ENCODE measurements around the gene NLRP12.

NLRP12 gene

DNA sequence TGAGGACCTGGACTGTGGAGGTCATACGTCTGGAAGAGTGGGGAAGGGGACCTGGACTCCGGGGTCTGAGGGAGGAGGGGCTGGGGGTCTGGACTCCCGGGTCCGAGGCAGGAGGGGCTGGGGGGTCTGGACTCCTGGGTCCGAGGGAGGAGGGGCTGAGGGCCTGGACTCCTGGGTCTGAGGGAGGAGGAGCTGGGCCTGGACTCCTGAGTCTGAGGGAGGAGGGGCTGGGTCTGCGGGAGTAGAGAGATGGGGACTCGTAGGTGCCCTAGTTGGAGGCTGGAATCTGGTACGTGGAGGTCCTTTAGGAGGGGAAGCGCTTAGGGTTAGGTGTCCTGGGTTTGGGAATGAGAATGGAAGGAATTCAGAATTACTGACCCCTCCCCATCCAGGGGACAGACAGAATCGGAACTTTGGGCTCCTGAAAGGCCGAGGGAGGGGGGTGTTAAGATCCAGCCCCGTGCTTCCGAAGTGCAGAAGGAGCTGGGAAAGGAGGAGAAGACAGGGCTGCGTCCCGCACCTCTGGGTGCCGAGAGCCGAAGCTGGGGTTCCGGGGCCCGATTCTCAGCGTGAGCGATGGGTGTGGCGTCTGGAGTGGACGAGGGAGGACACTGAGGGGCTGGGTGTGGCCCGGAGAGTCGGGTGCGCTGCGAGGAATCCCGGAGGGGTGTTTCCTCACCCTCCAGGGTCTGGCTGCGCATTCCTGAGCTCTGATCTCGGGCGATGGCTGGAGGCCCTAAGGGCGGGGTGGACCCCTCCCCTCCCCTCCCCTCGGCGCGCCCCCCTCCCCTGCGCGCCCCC is 44.2 kb upstream of the NLRP12 start:
- Histone ChIP-seq H3K4me3 (ENCODE audit: low read depth, low read length) (peak overlapping the region; percentile 66), H3K27me3 (ENCODE audit: insufficient read depth, low read depth, severe bottlenecking) (no peaks in the 10 kb centered on the region), H3K9me3 (ENCODE audit: severe bottlenecking) (no peaks in the 10 kb centered on the region), H3K36me3 (no peaks in the 10 kb centered on the region), H3K27ac (no peak overlapping the region)
- TF ChIP-seq, protein P1, sequence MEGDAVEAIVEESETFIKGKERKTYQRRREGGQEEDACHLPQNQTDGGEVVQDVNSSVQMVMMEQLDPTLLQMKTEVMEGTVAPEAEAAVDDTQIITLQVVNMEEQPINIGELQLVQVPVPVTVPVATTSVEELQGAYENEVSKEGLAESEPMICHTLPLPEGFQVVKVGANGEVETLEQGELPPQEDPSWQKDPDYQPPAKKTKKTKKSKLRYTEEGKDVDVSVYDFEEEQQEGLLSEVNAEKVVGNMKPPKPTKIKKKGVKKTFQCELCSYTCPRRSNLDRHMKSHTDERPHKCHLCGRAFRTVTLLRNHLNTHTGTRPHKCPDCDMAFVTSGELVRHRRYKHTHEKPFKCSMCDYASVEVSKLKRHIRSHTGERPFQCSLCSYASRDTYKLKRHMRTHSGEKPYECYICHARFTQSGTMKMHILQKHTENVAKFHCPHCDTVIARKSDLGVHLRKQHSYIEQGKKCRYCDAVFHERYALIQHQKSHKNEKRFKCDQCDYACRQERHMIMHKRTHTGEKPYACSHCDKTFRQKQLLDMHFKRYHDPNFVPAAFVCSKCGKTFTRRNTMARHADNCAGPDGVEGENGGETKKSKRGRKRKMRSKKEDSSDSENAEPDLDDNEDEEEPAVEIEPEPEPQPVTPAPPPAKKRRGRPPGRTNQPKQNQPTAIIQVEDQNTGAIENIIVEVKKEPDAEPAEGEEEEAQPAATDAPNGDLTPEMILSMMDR (IDR thresholded peaks at IDR 0.05; ENCODE audit: low read depth, low read length): no peak
- peak; percentile 25 for DNase-seq

GRCh38 chr19:53867225-53868090 is 43.3 kb upstream of the NLRP12 start, which contains the start of gene MYADM:
Gene MYADM, plus strand, starts transcription at chr19:53867883. Its CDS starts 5,647 bp downstream, at chr19:53873530.
- TF ChIP-seq, protein P1 (IDR thresholded peaks at IDR 0.05; ENCODE audit: low read depth, low read length): no peak
- Histone ChIP-seq H3K36me3 (no peaks in the 10 kb centered on the region), H3K27ac (no peak within 1 kb of the TSS), H3K4me3 (ENCODE audit: low read depth, low read length) (peak within 1 kb of the TSS; percentile 66), H3K9me3 (ENCODE audit: severe bottlenecking) (no peaks in the 10 kb centered on the region), H3K27me3 (ENCODE audit: insufficient read depth, low read depth, severe bottlenecking) (no peaks in the 10 kb centered on the region)
- peak; percentile 95 for DNase-seq

DNA sequence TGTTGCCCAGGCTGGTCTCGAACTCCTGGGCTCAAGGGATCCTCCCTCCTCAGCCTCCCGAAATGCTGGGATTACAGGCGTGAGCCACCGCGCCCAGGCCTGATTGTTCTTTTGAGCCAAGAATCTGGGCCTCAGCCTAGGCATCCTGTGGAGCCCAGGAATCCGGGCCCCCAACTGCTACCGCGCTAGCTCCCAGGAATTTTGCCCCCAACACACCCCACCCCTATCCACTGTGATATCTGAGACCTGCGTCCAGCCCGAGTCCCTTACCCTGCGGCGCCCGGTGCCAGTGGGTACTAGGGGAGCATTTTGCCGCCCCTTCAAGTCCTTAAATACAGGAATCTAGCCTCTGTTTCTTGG is 42.7 kb upstream of the NLRP12 start:
- Histone ChIP-seq H3K9me3 (ENCODE audit: severe bottlenecking) (no peaks in the 10 kb centered on the region), H3K27me3 (ENCODE audit: insufficient read depth, low read depth, severe bottlenecking) (no peaks in the 10 kb centered on the region), H3K4me3 (ENCODE audit: low read depth, low read length) (no peak overlapping the region), H3K27ac (no peak overlapping the region), H3K36me3 (no peaks in the 10 kb centered on the region)
- TF ChIP-seq, protein P1 (IDR thresholded peaks at IDR 0.05; ENCODE audit: low read depth, low read length): no peak
- DNase-seq: no peak

GRCh38 chr19:53865918-53866864 is 42.1 kb upstream of the NLRP12 start:
- peak; percentile 22 for DNase-seq
- H3K27ac ChIP-seq: no peak overlapping the region
- H3K36me3 ChIP-seq: no peaks in the 10 kb centered on the region
- TF ChIP-seq, protein P1 (IDR thresholded peaks at IDR 0.05; ENCODE audit: low read depth, low read length): no peak
- peak overlapping the region; percentile 32 for H3K4me3 ChIP-seq (ENCODE audit: low read depth, low read length)
- no peaks in the 10 kb centered on the region for H3K27me3 ChIP-seq (ENCODE audit: insufficient read depth, low read depth, severe bottlenecking)
- H3K9me3 ChIP-seq (ENCODE audit: severe bottlenecking): no peaks in the 10 kb centered on the region

DNA sequence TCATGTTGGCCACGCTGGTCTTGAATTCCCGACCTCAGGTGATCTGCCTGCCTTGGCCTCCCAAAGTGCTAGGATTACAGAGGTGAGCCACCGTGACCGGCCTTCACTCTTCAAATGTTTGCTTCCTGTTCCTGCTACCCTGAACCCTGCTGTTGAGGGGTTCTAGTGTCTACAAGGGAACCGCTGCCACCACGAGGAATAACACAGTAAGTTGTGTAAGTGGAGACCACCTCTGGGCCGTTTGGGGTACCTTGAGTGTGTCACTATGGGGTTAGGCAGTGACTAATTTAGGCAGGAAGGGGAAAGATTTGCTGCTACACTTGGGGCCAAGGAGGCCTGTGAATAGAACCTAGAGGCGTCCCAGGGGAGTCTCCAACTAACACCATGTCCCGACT is 41.4 kb upstream of the NLRP12 start:
- TF ChIP-seq, protein P1 (IDR thresholded peaks at IDR 0.05; ENCODE audit: low read depth, low read length): no peak
- Histone ChIP-seq H3K36me3 (no peaks in the 10 kb centered on the region), H3K27ac (no peak overlapping the region), H3K9me3 (ENCODE audit: severe bottlenecking) (no peaks in the 10 kb centered on the region), H3K27me3 (ENCODE audit: insufficient read depth, low read depth, severe bottlenecking) (no peaks in the 10 kb centered on the region), H3K4me3 (ENCODE audit: low read depth, low read length) (no peak overlapping the region; the same call in 1 of the 2 replicates)
- DNase-seq: no peak
